DOHH2 (cell line): ENCODE data around the gene CALN1.

Experiments used
- H3F3A ChIP-seq: fragments of 200-600 bp; sonication (generic), shearing (Covaris generic); 2 replicates; pipeline ENCODE4 v1.6.0; 2016; ENCODE audit warnings: antibody characterized with exemption, mild to moderate bottlenecking; ENCODE audit not compliant: control insufficient read depth, insufficient read depth
- H3K27ac ChIP-seq: fragments of 200-600 bp; sonication (generic); 2 replicates; pipeline ENCODE4 v1.5.1; 2014; ENCODE audit warnings: low read depth, mild to moderate bottlenecking, low read length, moderate library complexity
- H3K27me3 ChIP-seq: fragments of 200-600 bp; sonication (generic); 2 replicates; pipeline ENCODE4 v1.6.1; 2014; ENCODE audit warnings: mild to moderate bottlenecking, low read length, mixed read lengths; ENCODE audit not compliant: control insufficient read depth
- H3K36me3 ChIP-seq: fragments of 200-600 bp; sonication (generic); 2 replicates; pipeline ENCODE4 v1.6.1; 2014; ENCODE audit warnings: mild to moderate bottlenecking, low read length, moderate library complexity, mixed read lengths; ENCODE audit not compliant: control insufficient read depth
- H3K4me1 ChIP-seq: fragments of 200-600 bp; sonication (generic); 2 replicates; pipeline ENCODE4 v1.6.1; 2014; ENCODE audit warnings: mild to moderate bottlenecking, low read length, mixed read lengths; ENCODE audit not compliant: control insufficient read depth
- H3K4me2 ChIP-seq: fragments of 200-600 bp; sonication (generic); 2 replicates; pipeline ENCODE4 v1.6.0; 2014; ENCODE audit warnings: mild to moderate bottlenecking, low read length, moderate library complexity
- H3K4me3 ChIP-seq: fragments of 200-600 bp; sonication (generic); 2 replicates; pipeline ENCODE4 v1.5.1; 2014; ENCODE audit warnings: mild to moderate bottlenecking, low read length, mixed read lengths
- H3K79me2 ChIP-seq: fragments of 200-600 bp; sonication (generic); 2 replicates; pipeline ENCODE4 v1.6.1; 2014; ENCODE audit warnings: mild to moderate bottlenecking, low read length, mixed read lengths; ENCODE audit not compliant: control insufficient read depth
- H3K9me2 ChIP-seq: fragments of 200-600 bp; sonication (generic); replicated peaks from 2 replicates; pipeline ENCODE4 v1.6.1; 2014; ENCODE audit warnings: mild to moderate bottlenecking, low read length, mixed read lengths; ENCODE audit not compliant: control insufficient read depth
- H3K9me3 ChIP-seq: fragments of 200-600 bp; sonication (generic); 2 replicates; pipeline ENCODE4 v1.6.1; 2014; ENCODE audit warnings: antibody characterized with exemption, low read length, mixed read lengths; ENCODE audit not compliant: control insufficient read depth, insufficient read depth
- H4K20me1 ChIP-seq: fragments of 200-600 bp; sonication (generic); 2 replicates; pipeline ENCODE4 v1.6.0; 2014; ENCODE audit warnings: low read depth, mild to moderate bottlenecking, antibody characterized with exemption, low read length, moderate library complexity; ENCODE audit not compliant: control insufficient read depth, insufficient read depth
- EZH2phosphoT487 ChIP-seq: fragments of 200-600 bp; sonication (generic); IDR thresholded peaks from 2 replicates; pipeline ENCODE4 v1.6.1; 2017; ENCODE audit warnings: borderline replicate concordance, mild to moderate bottlenecking, antibody characterized with exemption, low read length, moderate library complexity, mixed read lengths
- TF ChIP-seq, protein P1 (sequence below): fragments of 200-600 bp; sonication (generic); IDR thresholded peaks from one replicate; pipeline ENCODE4 v1.5.1; 2014; ENCODE audit warnings: antibody characterized with exemption, mild to moderate bottlenecking, low read depth, low read length; ENCODE audit not compliant: poor library complexity, severe bottlenecking

The CALN1 gene

DNA sequence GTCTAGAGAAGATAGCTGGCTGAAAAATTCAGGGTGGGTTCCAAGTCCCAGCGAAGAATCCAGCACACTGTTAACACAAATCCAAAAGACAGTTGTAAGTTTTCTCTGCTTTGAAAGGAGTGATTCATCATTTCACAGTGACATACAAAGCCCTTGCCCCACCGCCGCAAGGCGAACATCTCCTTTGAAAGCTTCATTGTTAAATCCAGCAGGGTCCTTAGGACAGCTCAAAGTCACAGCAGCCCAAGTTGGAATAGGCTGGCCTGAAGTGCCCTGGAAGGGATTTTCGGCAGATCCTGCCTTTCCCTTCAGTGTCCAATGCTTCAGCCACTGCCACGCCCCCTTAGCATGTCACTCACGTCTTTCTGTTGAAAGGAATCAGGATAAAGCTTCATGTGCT is 526.1 kb downstream of the CALN1 start:
- Histone ChIP-seq H3F3A (no peaks in the 10 kb centered on the region), H3K27me3 (no peaks in the 10 kb centered on the region), H4K20me1 (no peaks in the 10 kb centered on the region), H3K36me3 (no peaks in the 10 kb centered on the region), H3K4me3 (no peak overlapping the region), H3K79me2 (no peaks in the 10 kb centered on the region), H3K4me1 (no peaks in the 10 kb centered on the region), H3K27ac (no peak overlapping the region), H3K9me3 (peaks cover 14% of the 10 kb centered on the region; the same call in 1 of the 2 replicates), H3K9me2 (no peaks in the 10 kb centered on the region), H3K4me2 (no peak overlapping the region)
- no peak for TF ChIP-seq EZH2phosphoT487
- TF ChIP-seq, protein P1, sequence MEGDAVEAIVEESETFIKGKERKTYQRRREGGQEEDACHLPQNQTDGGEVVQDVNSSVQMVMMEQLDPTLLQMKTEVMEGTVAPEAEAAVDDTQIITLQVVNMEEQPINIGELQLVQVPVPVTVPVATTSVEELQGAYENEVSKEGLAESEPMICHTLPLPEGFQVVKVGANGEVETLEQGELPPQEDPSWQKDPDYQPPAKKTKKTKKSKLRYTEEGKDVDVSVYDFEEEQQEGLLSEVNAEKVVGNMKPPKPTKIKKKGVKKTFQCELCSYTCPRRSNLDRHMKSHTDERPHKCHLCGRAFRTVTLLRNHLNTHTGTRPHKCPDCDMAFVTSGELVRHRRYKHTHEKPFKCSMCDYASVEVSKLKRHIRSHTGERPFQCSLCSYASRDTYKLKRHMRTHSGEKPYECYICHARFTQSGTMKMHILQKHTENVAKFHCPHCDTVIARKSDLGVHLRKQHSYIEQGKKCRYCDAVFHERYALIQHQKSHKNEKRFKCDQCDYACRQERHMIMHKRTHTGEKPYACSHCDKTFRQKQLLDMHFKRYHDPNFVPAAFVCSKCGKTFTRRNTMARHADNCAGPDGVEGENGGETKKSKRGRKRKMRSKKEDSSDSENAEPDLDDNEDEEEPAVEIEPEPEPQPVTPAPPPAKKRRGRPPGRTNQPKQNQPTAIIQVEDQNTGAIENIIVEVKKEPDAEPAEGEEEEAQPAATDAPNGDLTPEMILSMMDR: no peak

GRCh38 chr7:71885487-71885886 is 526.7 kb downstream of the CALN1 start:
- no peaks in the 10 kb centered on the region for H3K79me2 ChIP-seq
- H3K4me2 ChIP-seq: no peak overlapping the region
- H3K4me1 ChIP-seq: no peaks in the 10 kb centered on the region
- H3F3A ChIP-seq: no peaks in the 10 kb centered on the region
- H3K9me3 ChIP-seq: peaks cover 14% of the 10 kb centered on the region; the same call in 1 of the 2 replicates
- H3K36me3 ChIP-seq: no peaks in the 10 kb centered on the region
- no peaks in the 10 kb centered on the region for H3K27me3 ChIP-seq
- no peaks in the 10 kb centered on the region for H4K20me1 ChIP-seq
- TF ChIP-seq, protein P1: no peak
- TF ChIP-seq EZH2phosphoT487: no peak
- H3K4me3 ChIP-seq: no peak overlapping the region
- no peak overlapping the region for H3K27ac ChIP-seq
- H3K9me2 ChIP-seq: no peaks in the 10 kb centered on the region

DNA sequence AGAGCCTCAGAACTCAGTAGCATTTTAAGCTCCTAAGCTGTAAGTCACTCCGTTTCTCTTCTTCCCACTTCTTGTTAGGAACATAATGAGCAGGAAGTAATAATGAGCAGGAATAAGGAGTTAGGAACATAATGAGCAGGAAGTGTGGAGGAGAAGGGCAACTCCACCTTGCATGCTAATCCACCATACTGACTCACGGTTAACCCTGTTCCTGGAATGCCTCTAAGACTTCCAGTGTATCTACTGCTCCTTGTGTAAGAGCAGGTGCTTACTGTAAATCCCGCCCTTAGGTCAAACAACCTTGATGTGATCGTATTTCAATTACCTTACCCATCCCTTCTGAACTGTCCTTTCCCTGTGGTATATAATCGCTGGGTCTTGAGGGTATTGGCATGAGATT is 528.7 kb downstream of the CALN1 start:
- Histone ChIP-seq H3K4me2 (no peak overlapping the region), H3F3A (no peaks in the 10 kb centered on the region), H3K9me3 (peaks cover 14% of the 10 kb centered on the region; the same call in 1 of the 2 replicates), H3K9me2 (no peaks in the 10 kb centered on the region), H3K27ac (no peak overlapping the region), H3K4me1 (no peaks in the 10 kb centered on the region), H3K79me2 (no peaks in the 10 kb centered on the region), H3K36me3 (no peaks in the 10 kb centered on the region), H3K4me3 (no peak overlapping the region), H4K20me1 (no peaks in the 10 kb centered on the region), H3K27me3 (no peaks in the 10 kb centered on the region)
- TF ChIP-seq, protein P1: no peak
- no peak for TF ChIP-seq EZH2phosphoT487
